Bronchial epithelial cell (primary cell): Measurements from ENCODE around the gene FRY. TPM values are rescaled to one million over a fixed set of nuclear protein-coding genes. Genes with fewer than 3 reads are reported as not detected.

Experiments used
- DNase-seq: peaks from one replicate; pipeline ENCODE4 v3.0.0-alpha.2; 2010; ENCODE audit warnings: low read depth
- FAIRE-seq: peaks from 2 replicates; lab custom pipeline; 2011; peaks lifted over from hg19 to GRCh38; lab: Jason Lieb, UNC
- H3K27me3 ChIP-seq: 2 replicates; pipeline ENCODE4 v1.5.1; 2011; ENCODE audit warnings: low read length; ENCODE audit not compliant: control insufficient read depth, insufficient read depth
- H3K36me3 ChIP-seq: 2 replicates; pipeline ENCODE4 v1.5.1; 2011; ENCODE audit warnings: low read length; ENCODE audit not compliant: control insufficient read depth, insufficient read depth
- H3K4me3 ChIP-seq: 2 replicates; pipeline ENCODE4 v1.5.1; 2011; ENCODE audit warnings: mild to moderate bottlenecking, low read depth, low read length, control low read depth
- CTCF ChIP-seq: IDR thresholded peaks from 2 replicates; pipeline ENCODE4 v1.5.1; 2011; ENCODE audit warnings: mild to moderate bottlenecking, moderate library complexity, low read length, control low read depth, inconsistent platforms; ENCODE audit not compliant: insufficient read depth, severe bottlenecking
- total RNA-seq: library from RNA; depleted of rRNA; stranded (reverse); fragments of >200 nt; gene quantifications from 2 replicates; pipeline ENCODE4 v1.2.1, GENCODE V29; 2014

The FRY gene
- total RNA-seq, 1 donor from 2014 or later: 0.79 TPM

- no peaks in the 10 kb centered on the region for H3K27me3 ChIP-seq
- no peak for FAIRE-seq
Observed at GRCh38 chr13:32079587-32079986, 48.0 kb downstream of the FRY start.

GRCh38 chr13:32080328-32080744, 48.8 kb downstream of the FRY start:
- no peaks in the 10 kb centered on the region for H3K36me3 ChIP-seq
- DNase-seq: no peak
- no peak overlapping the region for H3K4me3 ChIP-seq
- no peak for TF ChIP-seq CTCF
- H3K27me3 ChIP-seq: no peaks in the 10 kb centered on the region
- no peak for FAIRE-seq

More at GRCh38 chr13:32079587-32079986, 48.0 kb downstream of the FRY start:
- no peak for TF ChIP-seq CTCF
- no peak overlapping the region for H3K4me3 ChIP-seq
- H3K36me3 ChIP-seq: no peaks in the 10 kb centered on the region
- DNase-seq: no peak

GRCh38 chr13:32081591-32081990, 50.0 kb downstream of the FRY start:
- no peak for TF ChIP-seq CTCF
- DNase-seq: no peak
- Histone ChIP-seq H3K4me3 (no peak overlapping the region), H3K36me3 (no peaks in the 10 kb centered on the region), H3K27me3 (no peaks in the 10 kb centered on the region)
- no peak for FAIRE-seq

- FAIRE-seq (no peak), DNase-seq (no peak)
- no peaks in the 10 kb centered on the region for H3K27me3 ChIP-seq
- no peaks in the 10 kb centered on the region for H3K36me3 ChIP-seq
- H3K4me3 ChIP-seq: no peak overlapping the region
- no peak for TF ChIP-seq CTCF
Observed at GRCh38 chr13:32086366-32086765, 54.8 kb downstream of the FRY start.

- DNase-seq (no peak), FAIRE-seq (peak; percentile 55)
- TF ChIP-seq CTCF: no peak
- Histone ChIP-seq H3K36me3 (no peaks in the 10 kb centered on the region), H3K4me3 (no peak overlapping the region), H3K27me3 (no peaks in the 10 kb centered on the region)
Observed at GRCh38 chr13:32086791-32087441, 55.3 kb downstream of the FRY start.
